Measurements from ENCODE around the gene PRKAR1B.

PRKAR1B gene

GRCh38 chr7:514651-515598 is 212.2 kb downstream of the PRKAR1B start:
- no peak for DNase-seq (ENCODE audit: low read depth in 2 of 2, low spot score in 1 of 2)

GRCh38 chr7:514242-514641 is 212.8 kb downstream of the PRKAR1B start:
- DNase-seq (ENCODE audit: low read depth in 2 of 2, low spot score in 1 of 2): no peak

DNA sequence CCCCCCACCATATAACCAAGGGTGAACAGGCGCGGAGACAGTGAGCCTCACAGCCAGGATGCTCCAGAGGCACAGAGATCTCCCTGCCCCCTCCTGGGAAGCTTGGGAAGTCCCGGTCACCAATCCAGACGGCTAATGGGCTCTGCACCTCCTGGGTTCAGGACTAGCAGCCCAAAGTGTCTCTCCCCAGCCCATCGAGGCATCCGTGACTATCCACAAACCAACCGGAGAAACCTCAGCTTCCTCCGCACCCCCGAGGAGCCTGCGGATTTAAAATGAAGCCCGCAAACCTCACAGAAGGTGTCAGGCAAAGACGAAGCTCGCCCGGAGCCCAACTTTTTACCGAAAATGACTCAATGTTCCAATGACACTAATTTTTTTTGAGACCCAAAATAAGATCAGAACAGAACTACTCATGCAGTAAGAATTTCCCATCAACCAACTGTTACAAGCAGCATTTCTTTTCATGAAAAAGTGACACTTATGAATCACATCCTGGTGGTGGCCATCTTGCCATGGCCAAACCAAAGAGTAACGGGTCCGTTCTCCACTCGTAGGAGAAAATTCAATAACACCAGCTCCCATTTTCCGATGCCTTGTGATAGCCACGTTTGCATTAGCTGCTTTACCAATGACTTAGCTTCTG is 213.4 kb downstream of the PRKAR1B start:
- no peak for DNase-seq (ENCODE audit: low read depth in 2 of 2, low spot score in 1 of 2)

- no peak for DNase-seq (ENCODE audit: low read depth in 2 of 2, low spot score in 1 of 2)
Measured at GRCh38 chr7:512541-513311, 214.4 kb downstream of the PRKAR1B start.

DNA sequence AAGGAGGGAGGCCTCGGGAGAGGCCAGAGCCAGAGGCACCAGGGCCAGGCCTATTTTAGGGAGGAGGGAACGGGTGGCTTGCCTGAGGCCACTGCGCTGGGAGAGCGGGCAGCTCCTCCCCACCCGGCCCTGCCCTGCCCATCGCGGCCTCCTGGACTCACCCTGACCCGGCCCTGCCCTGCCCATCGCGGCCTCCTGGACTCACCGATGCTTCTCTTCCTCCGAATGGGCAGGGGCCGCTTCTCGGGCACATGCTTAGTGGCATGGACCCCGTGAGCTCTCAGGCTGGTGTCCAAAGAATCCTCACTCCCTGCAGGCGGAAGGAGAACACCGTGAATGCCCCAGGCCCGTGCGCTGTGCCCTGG is 215.0 kb downstream of the PRKAR1B start:
- DNase-seq (ENCODE audit: low read depth in 2 of 2, low spot score in 1 of 2): no peak

GRCh38 chr7:511476-512145 is 215.5 kb downstream of the PRKAR1B start:
- no peak for DNase-seq (ENCODE audit: low read depth in 2 of 2, low spot score in 1 of 2)

DNA sequence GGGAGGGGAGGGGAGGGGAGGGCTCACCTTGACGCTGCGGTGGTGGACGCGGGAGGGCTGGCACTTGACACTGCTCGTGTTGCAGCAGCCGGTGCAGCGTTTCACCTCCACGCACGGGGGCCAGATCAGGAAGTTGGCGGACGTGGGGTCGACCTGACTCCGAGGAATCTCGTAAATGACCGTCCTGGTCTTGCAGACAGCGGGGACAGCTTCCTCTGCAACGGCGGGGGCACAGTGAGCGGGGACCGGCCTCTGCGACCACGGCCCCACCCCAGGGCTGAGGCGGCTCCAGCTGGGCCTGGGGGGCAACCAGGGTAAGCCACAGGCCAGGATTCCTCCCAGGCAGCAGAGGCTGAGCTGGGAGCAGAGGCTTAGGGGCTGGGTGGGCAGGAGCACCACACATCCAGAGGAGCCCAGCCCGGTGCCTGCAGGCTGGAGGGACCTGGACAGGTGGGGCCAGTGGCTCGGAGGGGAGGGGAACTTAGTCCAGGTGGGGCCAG is 216.2 kb downstream of the PRKAR1B start:
- no peak for DNase-seq (ENCODE audit: low read depth in 2 of 2, low spot score in 1 of 2)

- DNase-seq (ENCODE audit: low read depth in 2 of 2, low spot score in 1 of 2): no peak
Measured at GRCh38 chr7:510131-510481, 217.0 kb downstream of the PRKAR1B start.

DNA sequence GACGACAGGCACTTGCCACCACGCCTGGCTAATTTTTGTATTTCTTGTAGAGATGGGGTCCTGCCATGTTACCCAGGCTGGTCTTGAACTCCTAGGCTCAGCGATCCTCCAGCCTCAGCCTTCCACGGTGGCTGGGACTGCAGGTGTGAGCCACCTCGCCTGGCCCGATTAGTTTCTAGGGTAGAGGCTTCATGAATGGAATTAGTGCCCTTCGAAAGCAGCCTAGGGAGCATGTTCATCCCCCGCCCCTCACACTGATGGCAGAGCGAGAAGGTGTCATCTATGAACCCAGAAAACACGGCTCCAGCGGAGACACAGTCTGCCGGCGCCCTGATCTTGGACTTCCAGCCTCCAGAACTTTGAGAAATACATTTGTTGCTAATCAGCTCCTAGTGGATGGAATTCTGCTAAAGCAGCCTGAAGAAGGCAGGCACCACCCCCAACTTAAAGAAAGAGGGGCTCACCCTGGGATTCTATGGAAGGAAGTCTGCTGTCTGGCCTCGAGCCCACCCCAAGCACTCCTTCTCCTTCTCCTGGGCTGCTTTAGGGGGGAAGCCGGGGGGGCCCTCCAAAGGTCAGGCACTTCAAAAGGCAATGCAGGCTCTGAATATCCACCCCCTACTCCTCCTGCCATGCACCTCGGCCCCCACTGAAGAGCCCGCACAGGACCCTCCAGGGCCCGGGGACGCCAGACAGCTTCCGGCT is 217.5 kb downstream of the PRKAR1B start:
- no peak for DNase-seq (ENCODE audit: low read depth in 2 of 2, low spot score in 1 of 2)

DNA sequence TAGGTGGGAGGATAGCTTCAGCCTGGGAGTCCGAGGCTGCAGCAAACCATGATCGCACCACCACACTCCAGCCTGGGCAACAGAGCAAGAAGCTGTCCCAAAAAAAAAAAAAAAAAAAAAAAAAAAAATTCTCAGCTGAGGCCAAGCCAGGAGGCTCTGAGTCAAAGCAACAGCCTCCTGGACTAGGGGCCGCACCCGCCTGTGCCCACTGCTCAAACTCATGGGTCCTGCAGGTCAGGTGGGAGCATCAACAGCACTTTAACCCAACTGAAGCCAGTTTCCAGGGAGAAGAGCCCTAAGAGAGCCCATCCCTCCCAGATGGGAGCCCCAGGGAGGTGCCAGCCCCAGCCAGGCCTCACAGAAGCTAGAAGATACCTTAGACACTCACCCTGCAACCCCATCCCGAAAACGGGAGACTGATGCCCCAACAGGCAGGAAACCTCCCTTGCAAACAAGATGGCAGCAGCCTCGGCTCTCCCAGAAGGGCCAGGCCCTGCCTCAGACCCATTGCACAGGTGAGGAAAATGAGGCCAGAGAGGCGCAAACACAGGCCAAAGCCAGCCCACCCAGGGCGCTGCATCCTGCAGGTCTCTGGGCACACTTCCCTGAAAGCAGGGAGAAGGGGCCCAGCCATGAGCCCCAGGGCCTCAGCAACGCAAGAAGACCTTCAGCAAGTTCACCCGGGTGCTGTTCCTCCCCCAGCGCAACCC is 218.5 kb downstream of the PRKAR1B start:
- no peak for DNase-seq (ENCODE audit: low read depth in 2 of 2, low spot score in 1 of 2)

DNA sequence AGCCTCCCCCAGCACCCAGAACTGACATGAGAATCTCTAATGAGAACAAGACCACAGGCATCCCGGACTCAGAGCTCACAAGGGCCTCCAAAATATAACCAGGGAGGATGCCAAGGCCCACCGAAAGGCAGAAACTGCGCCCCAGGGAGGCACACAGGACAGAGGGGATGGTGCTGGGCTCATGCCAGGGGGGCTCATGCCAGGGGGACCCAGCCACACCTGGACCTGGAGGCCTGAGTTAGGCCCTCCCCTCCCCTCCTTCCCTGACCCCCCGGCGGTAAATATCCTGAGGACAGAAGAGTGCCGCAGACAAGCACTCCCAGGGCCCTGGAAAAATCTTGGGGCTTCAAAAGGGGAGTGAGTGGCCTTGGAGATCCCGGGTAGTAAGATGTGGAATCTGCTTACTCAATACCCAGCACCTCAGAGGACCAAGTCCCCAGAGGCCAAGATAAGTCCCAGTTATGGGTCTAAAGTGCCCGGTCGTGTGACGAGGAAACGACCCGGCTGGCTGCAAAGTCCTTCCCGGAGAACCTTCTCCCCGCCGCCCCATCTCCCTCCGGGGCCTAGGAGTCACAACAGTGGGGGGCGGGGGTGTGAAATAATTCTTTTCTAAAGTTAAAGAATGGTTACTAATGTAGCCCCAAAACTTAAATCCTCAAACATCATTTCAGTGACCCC is 219.3 kb downstream of the PRKAR1B start:
- no peak for DNase-seq (ENCODE audit: low read depth in 2 of 2, low spot score in 1 of 2)

GRCh38 chr7:506921-507622 is 220.0 kb downstream of the PRKAR1B start:
- no peak for DNase-seq (ENCODE audit: low read depth in 2 of 2, low spot score in 1 of 2)

- DNase-seq (ENCODE audit: low read depth in 2 of 2, low spot score in 1 of 2): no peak
Measured at GRCh38 chr7:506391-506831, 220.7 kb downstream of the PRKAR1B start.

- DNase-seq (ENCODE audit: low read depth in 2 of 2, low spot score in 1 of 2): no peak
Measured at GRCh38 chr7:505171-505570, 221.9 kb downstream of the PRKAR1B start.

DNA sequence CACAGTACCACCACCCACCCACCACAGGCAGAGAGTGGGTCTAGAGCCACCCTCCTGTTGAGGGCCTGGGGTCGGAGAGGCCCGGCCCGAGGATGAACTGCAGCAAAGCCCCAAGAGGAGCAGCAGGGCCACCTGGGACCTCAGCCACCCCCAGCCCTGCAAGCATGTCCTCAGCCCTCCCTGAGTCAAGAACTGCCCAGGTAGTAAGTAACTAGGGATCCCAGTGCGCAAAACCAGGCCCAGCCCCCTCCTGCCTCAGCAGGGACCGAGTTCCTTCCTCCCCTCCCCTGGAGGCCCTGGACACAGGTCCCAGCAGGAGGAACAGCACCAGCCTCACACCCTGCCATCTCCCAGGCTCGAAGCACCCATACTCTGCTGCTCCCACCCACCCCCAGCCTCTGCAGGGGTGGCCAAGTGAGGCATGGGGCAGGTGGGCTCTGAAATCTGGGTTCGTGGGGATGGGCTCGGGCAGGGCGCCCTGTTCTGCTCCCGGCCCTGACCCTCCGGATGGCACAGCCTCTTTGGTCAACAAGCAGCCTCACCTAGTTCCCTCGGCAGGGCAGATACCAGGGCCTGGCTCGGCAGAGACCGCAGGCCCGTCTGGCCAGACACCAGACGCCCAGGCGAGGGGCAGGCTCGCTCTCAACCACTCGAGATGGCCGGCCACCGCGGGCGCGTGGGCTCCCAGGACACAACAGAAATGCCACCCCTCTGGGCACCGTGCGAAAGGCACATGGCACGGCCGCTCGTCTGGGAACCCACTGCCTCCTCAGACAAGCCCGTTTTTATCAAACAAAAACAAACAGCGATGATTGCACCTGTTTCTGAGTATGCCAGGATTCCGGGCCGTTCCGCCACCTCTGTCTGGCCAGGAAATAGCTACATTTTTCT is 222.6 kb downstream of the PRKAR1B start:
- no peak for DNase-seq (ENCODE audit: low read depth in 2 of 2, low spot score in 1 of 2)

GRCh38 chr7:503575-504111 is 223.4 kb downstream of the PRKAR1B start:
- no peak for DNase-seq (ENCODE audit: low read depth in 2 of 2, low spot score in 1 of 2)

DNA sequence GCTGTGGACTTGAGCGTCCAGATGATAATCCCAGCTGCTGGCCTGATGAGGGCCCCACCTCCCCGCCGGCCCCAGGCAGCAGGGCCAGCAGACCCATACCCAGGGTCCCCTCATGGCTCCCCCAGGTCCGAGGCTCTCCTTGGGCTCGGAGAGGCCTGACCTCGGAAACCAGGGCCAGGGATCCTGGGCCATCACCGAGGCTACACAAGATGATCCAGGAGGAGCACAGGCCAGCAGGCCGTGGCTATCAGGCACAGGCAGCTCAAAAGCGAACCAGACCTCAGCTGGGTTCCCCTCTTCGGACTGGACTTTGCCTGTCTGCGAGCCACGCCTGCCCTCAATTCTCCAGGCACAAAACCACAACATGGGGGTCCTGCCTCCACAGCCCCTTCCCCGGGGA is 224.8 kb downstream of the PRKAR1B start:
- DNase-seq (ENCODE audit: low read depth in 2 of 2, low spot score in 1 of 2): no peak
